Myocyte (in vitro differentiated cells): ENCODE results near the gene PIN1. TPM values are rescaled to one million over a fixed set of nuclear protein-coding genes. Genes with fewer than 3 reads are reported as not detected.

Experiments used
- DNase-seq: peaks from one replicate; pipeline ENCODE4 v3.0.0-alpha.2; 2012; ENCODE audit warnings: low read depth
- total RNA-seq: library from RNA; depleted of rRNA; stranded (reverse); fragments of >200 nt; gene quantifications from 2 replicates; pipeline ENCODE4 v1.2.3, GENCODE V29; 2014

PIN1 gene
- total RNA-seq, 1 donor from 2014 or later = 156 TPM

DNA sequence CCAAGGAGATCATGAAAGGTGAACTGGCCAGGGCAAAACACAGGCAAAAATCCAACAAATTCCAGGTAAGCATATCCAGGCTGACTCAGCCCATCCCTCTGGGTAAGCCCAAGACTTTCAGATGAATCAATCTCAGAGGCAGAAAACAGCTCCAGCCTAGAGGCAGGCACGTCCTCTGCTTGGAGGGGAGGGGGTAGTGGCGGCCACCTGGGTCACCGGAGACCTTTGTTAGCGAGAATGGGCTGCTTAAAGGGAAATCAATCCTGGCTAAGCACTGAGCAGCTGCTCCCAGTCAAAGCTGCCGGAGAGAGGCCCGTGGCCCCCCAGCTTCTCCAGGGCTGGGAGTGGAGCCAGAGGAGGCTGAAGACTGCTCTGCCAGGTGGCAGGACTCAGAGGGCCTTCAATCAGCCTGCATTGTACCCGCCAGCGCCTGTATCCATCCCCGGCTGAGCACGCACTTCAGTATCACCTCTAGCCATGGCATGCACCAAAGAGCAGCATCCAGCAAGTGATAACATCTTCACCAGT, 48.2 kb downstream of the PIN1 start:
- DNase-seq = peak; percentile 49

DNA sequence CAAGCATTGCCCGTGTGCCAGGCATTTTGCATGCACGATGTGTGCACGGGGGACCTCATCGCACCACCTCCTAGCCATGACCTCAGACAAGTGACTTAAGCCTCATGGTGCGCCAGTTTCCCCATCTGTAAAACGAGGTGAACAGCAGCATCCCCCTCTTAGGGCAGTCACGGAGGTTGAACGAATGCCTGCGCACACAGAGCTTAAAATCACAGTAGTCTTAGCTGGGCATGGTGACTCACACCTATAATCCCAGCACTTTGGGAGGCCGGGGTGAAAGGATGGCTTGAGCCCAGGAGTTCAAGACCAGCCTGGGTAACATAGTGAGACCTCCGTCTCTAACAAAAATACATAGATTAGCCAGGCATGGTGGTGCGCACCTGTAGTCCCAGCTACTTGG, 48.6 kb downstream of the PIN1 start:
- DNase-seq = no peak

DNA sequence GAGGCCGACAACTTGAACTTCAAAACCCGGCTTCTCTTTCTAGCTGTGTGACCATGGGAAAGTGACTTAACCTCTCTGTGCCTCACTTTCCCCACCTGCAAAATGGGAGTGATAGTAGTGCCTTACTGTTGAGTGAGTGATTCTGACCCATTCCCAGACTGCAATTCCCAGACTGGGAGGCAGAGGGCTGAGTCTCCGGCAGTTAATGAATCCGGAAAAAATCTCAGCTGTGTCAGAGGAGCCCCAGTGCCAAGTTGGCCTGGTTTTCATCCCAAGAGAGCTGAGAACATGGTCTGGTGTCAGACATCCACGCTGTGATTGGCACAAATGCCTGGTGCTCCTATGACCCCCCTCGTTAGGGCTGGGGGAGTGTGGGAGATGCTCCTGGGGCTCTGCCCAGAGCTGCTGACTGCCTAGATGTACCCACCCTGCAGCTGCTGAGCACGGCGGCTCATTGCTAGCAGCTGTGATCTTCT, 50.0 kb downstream of the PIN1 start:
- peak; percentile 89 for DNase-seq

DNA sequence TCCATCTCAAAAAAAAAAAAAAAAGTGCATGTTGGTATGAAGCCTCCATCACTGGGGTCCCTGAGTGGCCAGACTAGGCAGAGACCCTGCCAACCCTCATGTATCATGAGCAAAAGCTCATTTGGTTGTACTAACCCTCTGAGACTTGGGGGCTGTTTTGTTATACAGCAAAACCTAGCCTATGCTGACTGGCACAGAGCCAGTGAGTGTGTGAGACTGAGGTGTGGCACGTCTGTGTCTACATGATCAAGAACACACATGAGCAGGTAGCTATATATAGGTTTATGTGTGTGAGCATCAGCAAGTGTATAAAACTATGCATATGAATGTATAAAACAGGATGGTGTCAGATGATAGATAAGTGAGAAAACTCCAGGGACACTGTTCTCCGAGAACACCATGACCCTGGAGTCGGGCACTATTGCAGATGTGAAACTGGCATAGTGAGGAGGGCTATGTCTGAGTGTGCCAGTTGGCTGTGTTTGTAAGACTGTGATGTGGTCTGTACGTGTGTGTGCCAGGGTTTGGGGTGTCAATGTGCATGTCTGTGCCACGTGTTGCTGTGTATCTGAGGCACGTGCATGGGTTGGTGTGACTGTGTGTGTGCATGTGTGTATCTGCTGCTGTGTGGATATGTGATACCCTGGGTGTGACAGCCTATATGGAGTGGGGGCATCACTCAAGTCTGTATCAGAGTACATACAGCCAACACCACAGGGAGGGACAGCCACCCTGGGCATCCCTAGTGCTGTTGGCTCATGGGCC, 56.7 kb downstream of the PIN1 start:
- DNase-seq = no peak

Other genes starting within 250 kb of the PIN1 start
- 32.9 and 55.2 TPM in 2 replicates for gene ZNF561, start 214.1 kb upstream of the PIN1 start, total RNA-seq
- gene ZNF562, start 160.2 kb upstream of the PIN1 start, total RNA-seq = 21.3 and 21.8 TPM in 2 replicates
- 6.5 and 8.8 TPM in 2 replicates for gene ZNF846, start 66.6 kb upstream of the PIN1 start, total RNA-seq
- 21.1 and 25.4 TPM in 2 replicates for gene FBXL12, start 16.2 kb upstream of the PIN1 start, total RNA-seq
- 417 and 480 TPM in 2 replicates for gene UBL5, start 7.4 kb upstream of the PIN1 start, total RNA-seq
- gene OLFM2, start 101.2 kb downstream of the PIN1 start, total RNA-seq = 31.8 and 50.7 TPM in 2 replicates
- gene COL5A3, start 175.2 kb downstream of the PIN1 start, total RNA-seq = 75.3 and 93.4 TPM in 2 replicates
- not detected in 2 replicates for gene RDH8, start 178.2 kb downstream of the PIN1 start, total RNA-seq